Ectodermal cell (in vitro differentiated cells): ENCODE measurements around the gene P4HA3. TPM values are rescaled to one million over a fixed set of nuclear protein-coding genes. Genes with fewer than 3 reads are reported as not detected.
A peak's percentile ranks its signal among the peaks of the same experiment; 100 is the strongest.

Source experiments
- H3K27ac ChIP-seq: 2 replicates; pipeline ENCODE4 v1.7.0; 2013; ENCODE audit warnings: mild to moderate bottlenecking, low read depth, low read length; ENCODE audit not compliant: insufficient read depth, poor library complexity, severe bottlenecking
- H3K27me3 ChIP-seq: 2 replicates; pipeline ENCODE4 v1.7.0; 2013; ENCODE audit warnings: mild to moderate bottlenecking, low read length; ENCODE audit not compliant: insufficient read depth, control insufficient read depth, poor library complexity, severe bottlenecking
- H3K36me3 ChIP-seq: one replicate; pipeline ENCODE4 v1.7.0; 2013; ENCODE audit warnings: low read length; ENCODE audit not compliant: control insufficient read depth, insufficient read depth
- H3K4me1 ChIP-seq: one replicate; pipeline ENCODE4 v1.7.0; 2013; ENCODE audit warnings: low read length; ENCODE audit not compliant: control insufficient read depth, insufficient read depth
- H3K4me3 ChIP-seq: 2 replicates; pipeline ENCODE4 v1.7.0; 2013; ENCODE audit warnings: low read depth, low read length, control low read depth; ENCODE audit not compliant: insufficient read depth
- H3K9me3 ChIP-seq: 2 replicates; pipeline ENCODE4 v1.7.0; 2013; ENCODE audit warnings: mild to moderate bottlenecking, low read length, moderate library complexity; ENCODE audit not compliant: control insufficient read depth
- WGBS, 2 experiments: methylation state at CpG; one replicate each; pipeline ENCODE4 v1.1.7; 2013; ENCODE audit warnings: missing lambda C conversion rate in 2 of 2; 5-methylcytosine and 5-hydroxymethylcytosine counted together
- polyA plus RNA-seq, 4 experiments: library from polyadenylated mRNA; stranded (reverse); fragments of 50-300 nt; gene quantifications; one replicate each; pipeline ENCODE4 v1.2.3, GENCODE V29; 2013

The P4HA3 gene
- polyA plus RNA-seq (2013, experiment 1 of 4) = not detected
- 0.18 TPM for polyA plus RNA-seq (2013, experiment 2 of 4)
- 0.21 TPM for polyA plus RNA-seq (2013, experiment 3 of 4)
- 0.16 TPM for polyA plus RNA-seq (2013, experiment 4 of 4)

- 6 to 7% methylated on average over 62 of the region's 62 CpGs for WGBS, 2 experiments
- H3K9me3 ChIP-seq = no peaks in the 10 kb centered on the region
- H3K4me1 ChIP-seq = no peaks in the 10 kb centered on the region
- no peaks in the 10 kb centered on the region for H3K36me3 ChIP-seq
- H3K27me3 ChIP-seq = peaks cover 48% of the 10 kb centered on the region
- H3K27ac ChIP-seq = no peak within 1 kb of the TSS
- peak within 1 kb of the TSS; percentile 34 for H3K4me3 ChIP-seq
Measured at GRCh38 chr11:74311352-74311926, at the start of gene P4HA3. Gene P4HA3 (minus strand): TSS chr11:74311640. CDS start chr11:74311611, 29 bp downstream.

- Histone ChIP-seq H3K9me3 (no peaks in the 10 kb centered on the region), H3K27me3 (no peaks in the 10 kb centered on the region), H3K4me1 (no peaks in the 10 kb centered on the region), H3K4me3 (no peak overlapping the region), H3K27ac (no peak overlapping the region), H3K36me3 (peaks cover 13% of the 10 kb centered on the region)
- WGBS, 2 experiments = 96 to 100% methylated on average over 1 of the region's 1 CpG
Measured at GRCh38 chr11:74357449-74357848, 46.0 kb upstream of the P4HA3 start.

DNA sequence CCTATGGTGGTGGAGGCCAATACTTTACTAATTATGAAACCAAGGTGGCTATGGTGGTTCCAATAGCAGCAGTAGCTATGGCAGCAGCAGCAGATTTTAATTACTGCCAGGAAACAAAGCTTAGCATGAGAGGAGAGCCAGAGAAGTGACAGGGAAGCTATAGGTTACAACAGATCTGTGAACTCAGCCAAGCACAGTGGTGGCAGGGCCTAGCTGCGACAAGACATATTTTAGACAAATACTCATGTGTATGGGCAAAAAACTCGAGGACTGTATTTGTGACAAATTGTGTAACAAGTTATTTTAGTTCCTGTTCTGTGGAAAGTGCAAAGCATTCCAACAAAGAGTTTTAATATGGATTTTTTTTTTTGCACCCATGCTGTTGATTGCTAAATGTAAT lies 44.2 kb upstream of the P4HA3 start:
- 92 to 95% methylated on average over 2 of the region's 2 CpGs for WGBS, 2 experiments
- Histone ChIP-seq H3K36me3 (peaks cover 11% of the 10 kb centered on the region), H3K9me3 (no peaks in the 10 kb centered on the region), H3K4me3 (no peak overlapping the region), H3K27ac (no peak overlapping the region), H3K4me1 (no peaks in the 10 kb centered on the region), H3K27me3 (no peaks in the 10 kb centered on the region)

DNA sequence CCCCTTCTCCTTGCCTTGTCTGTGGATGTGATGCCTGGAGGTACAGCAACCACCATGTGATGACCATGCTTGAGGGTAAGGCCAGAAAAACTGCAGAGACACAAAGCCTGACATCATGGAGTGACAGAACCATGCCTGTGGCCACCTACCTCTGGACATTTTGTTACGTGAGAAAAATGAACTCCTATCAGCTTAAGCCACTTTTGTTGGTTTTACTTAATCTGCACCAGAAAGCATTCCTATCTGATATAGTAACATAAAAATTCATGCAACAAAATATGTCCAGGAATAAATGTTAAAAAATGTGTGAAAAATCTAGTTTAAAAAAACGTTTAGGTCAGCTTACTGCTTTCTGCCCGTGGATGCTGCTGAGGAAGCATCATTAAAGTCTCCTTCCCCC lies 42.6 kb upstream of the P4HA3 start:
- H3K36me3 ChIP-seq = no peaks in the 10 kb centered on the region
- H3K27ac ChIP-seq = no peak overlapping the region
- no peaks in the 10 kb centered on the region for H3K27me3 ChIP-seq
- H3K9me3 ChIP-seq = no peaks in the 10 kb centered on the region
- no peak overlapping the region for H3K4me3 ChIP-seq
- no peaks in the 10 kb centered on the region for H3K4me1 ChIP-seq
- 76 to 77% methylated on average over 3 of the region's 3 CpGs for WGBS, 2 experiments

GRCh38 chr11:74347381-74347780 lies 35.9 kb upstream of the P4HA3 start:
- Histone ChIP-seq H3K27me3 (no peaks in the 10 kb centered on the region), H3K4me3 (no peak overlapping the region), H3K9me3 (no peaks in the 10 kb centered on the region), H3K4me1 (no peaks in the 10 kb centered on the region), H3K27ac (no peak overlapping the region), H3K36me3 (no peaks in the 10 kb centered on the region)
- WGBS, 2 experiments = 95 to 98% methylated on average over 2 of the region's 2 CpGs

DNA sequence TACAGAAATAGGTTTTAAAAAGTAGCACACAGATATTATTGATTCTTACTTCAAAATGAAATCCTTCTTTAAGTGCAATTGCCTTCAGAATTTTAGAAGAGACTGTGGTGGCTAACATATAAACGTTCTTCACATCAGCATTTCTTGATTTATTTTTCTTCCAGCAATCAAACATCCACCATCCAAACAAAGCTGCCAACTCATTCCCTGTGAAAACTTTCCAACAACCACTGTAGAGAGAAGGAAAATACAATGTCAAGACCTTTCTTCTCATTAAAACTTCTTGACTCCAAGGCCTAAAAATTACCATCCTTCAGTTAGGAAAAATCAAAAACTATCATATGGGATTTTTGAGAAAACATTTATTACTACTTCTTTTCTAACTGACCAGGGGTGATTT lies 34.0 kb upstream of the P4HA3 start:
- 92 to 100% methylated on average over 1 of the region's 1 CpG for WGBS, 2 experiments
- H3K4me3 ChIP-seq = no peak overlapping the region
- no peaks in the 10 kb centered on the region for H3K9me3 ChIP-seq
- H3K36me3 ChIP-seq = no peaks in the 10 kb centered on the region
- H3K27me3 ChIP-seq = no peaks in the 10 kb centered on the region
- no peak overlapping the region for H3K27ac ChIP-seq
- H3K4me1 ChIP-seq = no peaks in the 10 kb centered on the region

DNA sequence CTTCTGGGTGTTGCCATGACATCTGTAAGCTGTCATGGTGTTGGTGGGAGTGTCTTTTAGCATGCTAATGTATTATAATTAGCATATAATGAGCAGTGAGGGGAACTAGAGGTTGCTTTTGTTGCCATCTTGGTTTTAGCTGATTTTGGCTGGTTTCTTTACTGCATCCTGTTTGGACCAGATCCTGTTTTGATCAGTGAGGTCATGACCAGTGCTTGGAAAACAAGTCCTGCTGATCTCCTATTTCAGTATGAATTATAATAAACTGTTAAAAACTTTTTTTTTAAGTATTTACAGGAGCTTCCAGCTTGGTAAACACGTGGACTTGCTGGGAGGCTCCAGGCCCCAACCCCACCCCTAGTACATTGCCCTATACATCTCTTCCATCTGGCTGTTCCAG lies 30.5 kb upstream of the P4HA3 start:
- no peak overlapping the region for H3K27ac ChIP-seq
- no peaks in the 10 kb centered on the region for H3K9me3 ChIP-seq
- 77 to 89% methylated on average over 1 of the region's 1 CpG for WGBS, 2 experiments
- no peaks in the 10 kb centered on the region for H3K4me1 ChIP-seq
- no peaks in the 10 kb centered on the region for H3K27me3 ChIP-seq
- H3K4me3 ChIP-seq = no peak overlapping the region
- H3K36me3 ChIP-seq = peaks cover 3% of the 10 kb centered on the region

- no peaks in the 10 kb centered on the region for H3K27me3 ChIP-seq
- no peaks in the 10 kb centered on the region for H3K4me1 ChIP-seq
- no peak overlapping the region for H3K4me3 ChIP-seq
- no peak overlapping the region for H3K27ac ChIP-seq
- H3K9me3 ChIP-seq = no peaks in the 10 kb centered on the region
- peaks cover 3% of the 10 kb centered on the region for H3K36me3 ChIP-seq
Measured at GRCh38 chr11:74339619-74340018, 28.2 kb upstream of the P4HA3 start.

DNA sequence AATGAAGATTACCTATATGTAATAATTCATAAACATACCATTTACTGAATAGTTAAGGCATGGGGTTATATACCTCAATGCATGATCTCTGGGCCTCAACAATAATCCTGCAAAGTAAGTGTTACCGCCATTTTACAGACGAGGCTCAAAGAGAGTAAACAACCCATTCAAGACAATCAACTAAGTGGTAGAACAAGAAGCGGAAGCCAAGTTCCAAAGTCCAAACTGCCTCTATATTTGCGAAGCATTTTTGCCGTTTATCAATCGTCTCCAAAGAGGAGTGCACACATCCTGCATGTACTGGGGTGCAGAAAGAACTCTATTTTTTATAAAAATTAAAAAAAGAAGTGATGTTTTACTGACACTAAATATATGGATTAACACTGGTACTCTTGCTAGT lies 27.5 kb upstream of the P4HA3 start:
- Histone ChIP-seq H3K9me3 (no peaks in the 10 kb centered on the region), H3K36me3 (peaks cover 3% of the 10 kb centered on the region), H3K27me3 (no peaks in the 10 kb centered on the region), H3K4me3 (no peak overlapping the region), H3K4me1 (no peaks in the 10 kb centered on the region), H3K27ac (no peak overlapping the region)
- 83 to 84% methylated on average over 6 of the region's 6 CpGs for WGBS, 2 experiments

GRCh38 chr11:74333193-74333592 lies 21.8 kb upstream of the P4HA3 start:
- no peaks in the 10 kb centered on the region for H3K4me1 ChIP-seq
- 91 to 93% methylated on average over 1 of the region's 1 CpG for WGBS, 2 experiments
- H3K4me3 ChIP-seq = no peak overlapping the region
- H3K27ac ChIP-seq = no peak overlapping the region
- no peaks in the 10 kb centered on the region for H3K9me3 ChIP-seq
- peaks cover 3% of the 10 kb centered on the region for H3K36me3 ChIP-seq
- no peaks in the 10 kb centered on the region for H3K27me3 ChIP-seq

DNA sequence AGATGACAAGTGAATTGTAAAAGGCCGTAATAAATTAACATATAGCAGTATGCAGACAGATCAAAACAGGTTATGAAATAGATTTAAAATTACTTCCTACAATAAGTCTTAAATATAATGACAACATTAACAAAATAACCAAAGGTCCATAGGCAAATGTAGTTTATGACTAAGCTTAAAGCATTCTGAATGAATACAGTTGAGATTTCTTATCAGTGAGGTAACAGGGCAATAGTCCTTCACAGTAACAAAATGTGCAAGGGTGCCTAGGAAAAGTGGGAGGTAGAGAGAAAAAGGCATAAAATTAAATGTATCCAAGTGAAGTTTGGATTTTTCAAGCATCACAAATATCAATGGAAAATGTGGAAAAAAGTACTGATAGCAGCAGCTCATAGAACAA lies 20.9 kb upstream of the P4HA3 start:
- H3K27ac ChIP-seq = no peak overlapping the region
- no peaks in the 10 kb centered on the region for H3K9me3 ChIP-seq
- no peaks in the 10 kb centered on the region for H3K36me3 ChIP-seq
- H3K27me3 ChIP-seq = no peaks in the 10 kb centered on the region
- no peaks in the 10 kb centered on the region for H3K4me1 ChIP-seq
- WGBS, 2 experiments = no CpG with 5 or more reads among the region's 1 CpG
- no peak overlapping the region for H3K4me3 ChIP-seq
